Right lobe of liver (tissue), 4 donors: Measurements from ENCODE around the gene ARIH2.

Experiments used
- CTCF ChIP-seq, 4 donors: fragments of 200-600 bp in 3 of 4; fragments of 450-650 bp in 1 of 4; IDR thresholded peaks; one replicate each; pipeline versions ENCODE4 v1.5.1 to v1.8.0; 2016 to 2022; ENCODE audit warnings: antibody characterized with exemption in 4 of 4, mild to moderate bottlenecking in 2 of 4
- POLR2A ChIP-seq: fragments of 450-650 bp; IDR thresholded peaks from one replicate; pipeline ENCODE4 v1.6.1; 2017; ENCODE audit warnings: antibody characterized with exemption, mild to moderate bottlenecking
- donor health status: DM: no; HTN: no; CAD: no.
- donor health status: DM: no; HTN: no; CAD: no.
- donor health status: DM: no; HTN: yes; CAD: no.

GRCh38 chr3:49019941-49020329, 101.3 kb downstream of the ARIH2 start:
- TF ChIP-seq POLR2A: no peak
- no peak for TF ChIP-seq CTCF (IDR thresholded peaks at IDR 0.05)
